OCI-LY3 (cell line): ENCODE measurements around the gene ACVRL1.

Source experiments
- H2AFZ ChIP-seq: fragments of 200-600, 300-600 bp; shearing (Covaris generic); 2 replicates; pipeline ENCODE4 v1.6.0; 2014; ENCODE audit warnings: antibody characterized with exemption, low read depth, low read length
- H3K27ac ChIP-seq: fragments of 200-600, 300-600 bp; sonication (generic); 2 replicates; pipeline ENCODE4 v1.5.1; 2014; ENCODE audit warnings: mild to moderate bottlenecking, low read length, moderate library complexity, mixed read lengths
- H3K27me3 ChIP-seq: fragments of 200-600, 300-600 bp; sonication (generic); 2 replicates; pipeline ENCODE4 v1.6.1; 2014; ENCODE audit warnings: low read depth, low read length, mixed read lengths
- H3K36me3 ChIP-seq: fragments of 200-600, 300-600 bp; sonication (generic); replicated peaks from 2 replicates; pipeline ENCODE3; 2014; ENCODE audit warnings: low read depth, low read length, mixed read lengths
- H3K4me1 ChIP-seq: fragments of 300-600, 200-600 bp; sonication (generic); 2 replicates; pipeline ENCODE4 v1.6.1; 2014; ENCODE audit warnings: low read length, mixed read lengths
- H3K4me2 ChIP-seq: fragments of 200-600, 300-600 bp; sonication (generic); 2 replicates; pipeline ENCODE4 v1.6.1; 2014; ENCODE audit warnings: low read length, mixed read lengths
- H3K4me3 ChIP-seq: fragments of 300-600, 200-600 bp; sonication (generic); 2 replicates; pipeline ENCODE4 v1.5.1; 2014; ENCODE audit warnings: antibody characterized with exemption, mild to moderate bottlenecking, low read length, moderate library complexity
- H3K79me2 ChIP-seq: fragments of 300-600, 200-600 bp; shearing (Covaris generic); 2 replicates; pipeline ENCODE4 v1.6.1; 2014; ENCODE audit warnings: mild to moderate bottlenecking, low read length, mixed read lengths
- H3K9ac ChIP-seq: fragments of 300-600, 200-600 bp; shearing (Covaris generic); 2 replicates; pipeline ENCODE4 v1.6.0; 2014; ENCODE audit warnings: mild to moderate bottlenecking, low read length, moderate library complexity
- H3K9me3 ChIP-seq: fragments of 200-600, 300-600 bp; shearing (Covaris generic); 2 replicates; pipeline ENCODE4 v1.6.1; 2014; ENCODE audit warnings: low read length, mixed read lengths; ENCODE audit not compliant: insufficient read depth
- H4K20me1 ChIP-seq: fragments of 200-600, 300-600 bp; sonication (generic); 2 replicates; pipeline ENCODE4 v1.6.1; 2016; ENCODE audit warnings: low read length, mixed read lengths; ENCODE audit not compliant: insufficient read depth
- CTCF ChIP-seq: fragments of 200-600, 300-600 bp; sonication (generic); IDR thresholded peaks from 2 replicates; pipeline ENCODE4 v1.5.1; 2014; ENCODE audit warnings: antibody characterized with exemption, low read length, low read depth
- EZH2phosphoT487 ChIP-seq: fragments of 200-600 bp; shearing (Covaris generic); IDR thresholded peaks from 2 replicates; pipeline ENCODE4 v1.6.1; 2018; ENCODE audit warnings: antibody characterized with exemption, mixed run types, low read depth

Gene ACVRL1

GRCh38 chr12:51904951-51905470, 2.3 kb upstream of the ACVRL1 start:
- TF ChIP-seq CTCF (no peak), EZH2phosphoT487 (no peak)
- H3K27ac ChIP-seq: no peak overlapping the region
- no peaks in the 10 kb centered on the region for H3K4me1 ChIP-seq
- peaks cover 30% of the 10 kb centered on the region for H3K27me3 ChIP-seq
- H3K9me3 ChIP-seq: no peaks in the 10 kb centered on the region
- H3K36me3 ChIP-seq: no peaks in the 10 kb centered on the region
- no peak overlapping the region for H3K4me2 ChIP-seq
- no peak overlapping the region for H3K9ac ChIP-seq
- no peak overlapping the region for H3K4me3 ChIP-seq
- H2AFZ ChIP-seq: no peak overlapping the region
- H4K20me1 ChIP-seq: no peaks in the 10 kb centered on the region
- no peaks in the 10 kb centered on the region for H3K79me2 ChIP-seq

GRCh38 chr12:51905471-51906429, 1.6 kb upstream of the ACVRL1 start:
- Histone ChIP-seq H3K4me3 (no peak overlapping the region), H3K9me3 (no peaks in the 10 kb centered on the region), H3K79me2 (no peaks in the 10 kb centered on the region), H3K4me2 (no peak overlapping the region), H2AFZ (no peak overlapping the region), H3K27me3 (peaks cover 35% of the 10 kb centered on the region), H4K20me1 (no peaks in the 10 kb centered on the region), H3K36me3 (no peaks in the 10 kb centered on the region), H3K4me1 (no peaks in the 10 kb centered on the region), H3K27ac (no peak overlapping the region), H3K9ac (no peak overlapping the region)
- TF ChIP-seq CTCF (no peak), EZH2phosphoT487 (no peak)

GRCh38 chr12:51906430-51907082, 748 bp upstream of the ACVRL1 start:
- no peaks in the 10 kb centered on the region for H4K20me1 ChIP-seq
- H3K9ac ChIP-seq: no peak overlapping the region
- H3K4me1 ChIP-seq: no peaks in the 10 kb centered on the region
- no peaks in the 10 kb centered on the region for H3K9me3 ChIP-seq
- no peaks in the 10 kb centered on the region for H3K79me2 ChIP-seq
- TF ChIP-seq EZH2phosphoT487 (no peak), CTCF (no peak)
- peaks cover 35% of the 10 kb centered on the region for H3K27me3 ChIP-seq
- H3K27ac ChIP-seq: no peak overlapping the region
- no peak overlapping the region for H2AFZ ChIP-seq
- no peak overlapping the region for H3K4me3 ChIP-seq
- no peak overlapping the region for H3K4me2 ChIP-seq
- H3K36me3 ChIP-seq: no peaks in the 10 kb centered on the region

- Histone ChIP-seq H3K36me3 (no peaks in the 10 kb centered on the region), H3K9me3 (no peaks in the 10 kb centered on the region), H3K4me3 (no peak overlapping the region), H3K4me1 (peaks cover 6% of the 10 kb centered on the region; the same call in 1 of the 2 replicates), H4K20me1 (no peaks in the 10 kb centered on the region), H3K79me2 (no peaks in the 10 kb centered on the region), H3K27ac (no peak overlapping the region), H3K27me3 (peaks cover 35% of the 10 kb centered on the region), H2AFZ (no peak overlapping the region), H3K4me2 (no peak overlapping the region), H3K9ac (no peak overlapping the region)
- TF ChIP-seq EZH2phosphoT487 (no peak), CTCF (no peak)
These were observed 637 bp downstream of the ACVRL1 start for GRCh38 chr12:51907856-51908425.
